Esophagus squamous epithelium (tissue), 4 donors: Measurements from ENCODE around the gene KCNJ4.

Source experiments
- POLR2A ChIP-seq, 4 donors: fragments of 450-650 bp; IDR thresholded peaks; one replicate each; pipeline ENCODE4 v1.6.1; 2017; ENCODE audit warnings: antibody characterized with exemption in 4 of 4, mild to moderate bottlenecking in 4 of 4, moderate library complexity in 3 of 4
- TF ChIP-seq, protein P1 (sequence below), 6 experiments: fragments of 450-650 bp in 4 of 6; fragments of 200-600 bp in 2 of 6; sonication (generic) in 2 of 6; IDR thresholded peaks; one replicate each; pipeline ENCODE4 v1.5.1; 2016 to 2019; ENCODE audit warnings: antibody characterized with exemption in 6 of 6, mild to moderate bottlenecking in 4 of 6, moderate library complexity in 4 of 6

GRCh38 chr22:38455076-38455529 lies at the start of gene KCNJ4:
- TF ChIP-seq, protein P1, sequence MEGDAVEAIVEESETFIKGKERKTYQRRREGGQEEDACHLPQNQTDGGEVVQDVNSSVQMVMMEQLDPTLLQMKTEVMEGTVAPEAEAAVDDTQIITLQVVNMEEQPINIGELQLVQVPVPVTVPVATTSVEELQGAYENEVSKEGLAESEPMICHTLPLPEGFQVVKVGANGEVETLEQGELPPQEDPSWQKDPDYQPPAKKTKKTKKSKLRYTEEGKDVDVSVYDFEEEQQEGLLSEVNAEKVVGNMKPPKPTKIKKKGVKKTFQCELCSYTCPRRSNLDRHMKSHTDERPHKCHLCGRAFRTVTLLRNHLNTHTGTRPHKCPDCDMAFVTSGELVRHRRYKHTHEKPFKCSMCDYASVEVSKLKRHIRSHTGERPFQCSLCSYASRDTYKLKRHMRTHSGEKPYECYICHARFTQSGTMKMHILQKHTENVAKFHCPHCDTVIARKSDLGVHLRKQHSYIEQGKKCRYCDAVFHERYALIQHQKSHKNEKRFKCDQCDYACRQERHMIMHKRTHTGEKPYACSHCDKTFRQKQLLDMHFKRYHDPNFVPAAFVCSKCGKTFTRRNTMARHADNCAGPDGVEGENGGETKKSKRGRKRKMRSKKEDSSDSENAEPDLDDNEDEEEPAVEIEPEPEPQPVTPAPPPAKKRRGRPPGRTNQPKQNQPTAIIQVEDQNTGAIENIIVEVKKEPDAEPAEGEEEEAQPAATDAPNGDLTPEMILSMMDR (IDR thresholded peaks at IDR 0.05): no peak
- no peak for TF ChIP-seq POLR2A (IDR thresholded peaks at IDR 0.05)
